Measurements from ENCODE around the gene GPR21.

The GPR21 gene

DNA sequence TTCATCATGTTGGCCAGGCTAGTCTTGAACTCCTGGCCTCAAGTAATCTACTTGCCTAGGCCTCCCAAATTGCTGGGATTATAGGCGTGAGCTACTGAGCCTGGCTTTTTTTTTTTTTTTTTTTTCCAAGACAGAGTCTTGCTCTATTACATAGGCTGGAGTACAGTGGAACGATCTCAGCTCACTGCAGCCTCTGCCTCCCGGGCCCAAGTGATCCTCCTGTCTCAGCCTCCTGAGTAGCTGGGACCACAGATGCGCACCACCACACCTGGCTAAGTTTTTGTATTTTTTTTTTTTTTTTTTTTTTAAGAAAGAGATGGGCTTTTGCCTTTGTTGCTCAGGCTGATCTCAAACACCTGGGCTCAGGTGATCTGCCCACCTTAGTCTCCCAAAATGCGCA, 26.2 kb upstream of the GPR21 start:
- no peaks in the 10 kb centered on the region for H3K9me3 ChIP-seq (replicated peaks; ENCODE audit: low read length)
- H3K36me3 ChIP-seq (ENCODE audit: insufficient read depth, low read length) = peaks cover 22% of the 10 kb centered on the region
- H3K9ac ChIP-seq (ENCODE audit: low read depth, low read length) = no peak overlapping the region
- H3K27me3 ChIP-seq (ENCODE audit: control insufficient read depth, insufficient read depth, low read length) = no peaks in the 10 kb centered on the region
- peaks cover 4% of the 10 kb centered on the region for H3K4me1 ChIP-seq (ENCODE audit: control insufficient read depth, insufficient read depth, low read length)
- H3K4me3 ChIP-seq (ENCODE audit: low read length) = no peak overlapping the region
- no peak overlapping the region for H3K4me2 ChIP-seq (ENCODE audit: low read length)

DNA sequence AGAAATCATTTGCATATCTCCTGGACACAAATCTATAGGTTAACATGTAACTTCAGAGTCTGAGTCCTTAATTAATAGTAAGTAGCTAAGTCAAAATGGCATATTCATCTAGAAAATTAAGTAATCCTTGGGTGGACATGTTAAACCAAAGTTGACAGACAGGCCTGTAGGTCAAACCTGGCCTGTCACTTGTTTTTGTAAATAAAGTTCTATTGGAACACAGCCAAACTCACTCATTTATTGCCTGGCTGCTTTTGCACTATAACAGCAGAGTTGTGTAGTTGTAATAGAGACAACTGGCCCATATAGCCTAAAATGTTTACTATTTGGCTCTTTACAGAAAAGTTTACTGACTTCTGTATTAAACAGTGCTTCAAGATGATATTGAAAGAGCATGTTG, 24.6 kb upstream of the GPR21 start:
- Histone ChIP-seq H3K36me3 (ENCODE audit: insufficient read depth, low read length) (peaks cover 22% of the 10 kb centered on the region), H3K9me3 (replicated peaks; ENCODE audit: low read length) (no peaks in the 10 kb centered on the region), H3K9ac (ENCODE audit: low read depth, low read length) (no peak overlapping the region), H3K4me2 (ENCODE audit: low read length) (no peak overlapping the region), H3K4me1 (ENCODE audit: control insufficient read depth, insufficient read depth, low read length) (no peaks in the 10 kb centered on the region), H3K27me3 (ENCODE audit: control insufficient read depth, insufficient read depth, low read length) (no peaks in the 10 kb centered on the region), H3K4me3 (ENCODE audit: low read length) (no peak overlapping the region)

GRCh38 chr9:123011380-123011779, 22.1 kb upstream of the GPR21 start:
- H3K4me1 ChIP-seq (ENCODE audit: control insufficient read depth, insufficient read depth, low read length) = no peaks in the 10 kb centered on the region
- H3K4me3 ChIP-seq (ENCODE audit: low read length) = no peak overlapping the region
- H3K27me3 ChIP-seq (ENCODE audit: control insufficient read depth, insufficient read depth, low read length) = no peaks in the 10 kb centered on the region
- peaks cover 29% of the 10 kb centered on the region for H3K36me3 ChIP-seq (ENCODE audit: insufficient read depth, low read length)
- no peak overlapping the region for H3K4me2 ChIP-seq (ENCODE audit: low read length)
- H3K9ac ChIP-seq (ENCODE audit: low read depth, low read length) = no peak overlapping the region
- H3K9me3 ChIP-seq (replicated peaks; ENCODE audit: low read length) = no peaks in the 10 kb centered on the region

- Histone ChIP-seq H3K4me2 (ENCODE audit: low read length) (no peak overlapping the region), H3K4me3 (ENCODE audit: low read length) (no peak overlapping the region), H3K4me1 (ENCODE audit: control insufficient read depth, insufficient read depth, low read length) (no peaks in the 10 kb centered on the region), H3K9ac (ENCODE audit: low read depth, low read length) (no peak overlapping the region), H3K36me3 (ENCODE audit: insufficient read depth, low read length) (peaks cover 34% of the 10 kb centered on the region), H3K27me3 (ENCODE audit: control insufficient read depth, insufficient read depth, low read length) (no peaks in the 10 kb centered on the region), H3K9me3 (replicated peaks; ENCODE audit: low read length) (no peaks in the 10 kb centered on the region)
Observed at GRCh38 chr9:123011878-123012528, 21.5 kb upstream of the GPR21 start.

GRCh38 chr9:123016631-123017030, 16.8 kb upstream of the GPR21 start:
- Histone ChIP-seq H3K9me3 (replicated peaks; ENCODE audit: low read length) (no peaks in the 10 kb centered on the region), H3K4me1 (ENCODE audit: control insufficient read depth, insufficient read depth, low read length) (no peaks in the 10 kb centered on the region), H3K4me2 (ENCODE audit: low read length) (no peak overlapping the region), H3K9ac (ENCODE audit: low read depth, low read length) (no peak overlapping the region), H3K36me3 (ENCODE audit: insufficient read depth, low read length) (peaks cover 39% of the 10 kb centered on the region), H3K27me3 (ENCODE audit: control insufficient read depth, insufficient read depth, low read length) (no peaks in the 10 kb centered on the region), H3K4me3 (ENCODE audit: low read length) (no peak overlapping the region)

DNA sequence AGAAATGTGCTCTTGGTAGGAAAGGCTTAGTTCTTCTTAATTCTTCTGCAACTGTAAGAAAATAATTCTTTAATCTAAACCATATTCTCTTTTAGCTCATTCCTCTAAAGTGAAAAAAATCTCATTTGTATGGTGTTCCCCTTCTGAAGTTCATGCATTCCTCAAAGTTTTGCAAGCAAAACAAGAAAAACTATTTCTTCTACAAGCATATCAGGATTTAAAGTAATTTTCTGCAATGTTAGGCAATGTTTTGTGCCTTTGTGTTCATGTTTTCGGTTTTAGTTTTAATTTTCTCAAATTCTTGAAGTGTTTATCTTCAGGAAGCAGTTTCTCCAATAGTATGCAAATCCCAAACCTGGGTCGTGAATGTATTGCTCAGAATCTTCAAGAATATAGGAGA, 12.7 kb upstream of the GPR21 start:
- no peak overlapping the region for H3K9ac ChIP-seq (ENCODE audit: low read depth, low read length)
- no peaks in the 10 kb centered on the region for H3K9me3 ChIP-seq (replicated peaks; ENCODE audit: low read length)
- no peak overlapping the region for H3K4me2 ChIP-seq (ENCODE audit: low read length)
- no peaks in the 10 kb centered on the region for H3K4me1 ChIP-seq (ENCODE audit: control insufficient read depth, insufficient read depth, low read length)
- H3K36me3 ChIP-seq (ENCODE audit: insufficient read depth, low read length) = peaks cover 42% of the 10 kb centered on the region
- H3K4me3 ChIP-seq (ENCODE audit: low read length) = no peak overlapping the region
- H3K27me3 ChIP-seq (ENCODE audit: control insufficient read depth, insufficient read depth, low read length) = no peaks in the 10 kb centered on the region

DNA sequence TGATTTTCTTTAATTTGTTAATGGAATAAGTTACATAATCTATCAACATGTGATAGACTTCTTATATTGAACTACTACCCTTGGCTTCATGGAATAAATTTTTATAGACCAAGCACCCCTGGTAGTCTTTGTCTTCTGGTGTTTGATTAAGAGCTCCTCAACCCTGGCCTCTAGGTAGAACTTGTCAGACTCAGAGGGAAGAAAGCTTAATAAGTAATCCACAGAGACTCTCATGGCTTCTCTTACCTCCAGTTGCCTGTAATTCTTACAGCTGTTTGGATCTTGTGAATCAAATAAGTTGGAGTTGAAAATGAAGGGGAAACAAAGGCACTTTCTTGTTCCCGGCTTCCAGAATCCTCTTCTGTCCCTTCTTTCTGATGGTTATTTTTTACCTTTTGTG, 7.0 kb upstream of the GPR21 start:
- H3K4me3 ChIP-seq (ENCODE audit: low read length) = no peak overlapping the region
- H3K4me1 ChIP-seq (ENCODE audit: control insufficient read depth, insufficient read depth, low read length) = no peaks in the 10 kb centered on the region
- no peak overlapping the region for H3K9ac ChIP-seq (ENCODE audit: low read depth, low read length)
- no peaks in the 10 kb centered on the region for H3K27me3 ChIP-seq (ENCODE audit: control insufficient read depth, insufficient read depth, low read length)
- H3K4me2 ChIP-seq (ENCODE audit: low read length) = no peak overlapping the region
- H3K36me3 ChIP-seq (ENCODE audit: insufficient read depth, low read length) = peaks cover 15% of the 10 kb centered on the region
- H3K9me3 ChIP-seq (replicated peaks; ENCODE audit: low read length) = no peaks in the 10 kb centered on the region

DNA sequence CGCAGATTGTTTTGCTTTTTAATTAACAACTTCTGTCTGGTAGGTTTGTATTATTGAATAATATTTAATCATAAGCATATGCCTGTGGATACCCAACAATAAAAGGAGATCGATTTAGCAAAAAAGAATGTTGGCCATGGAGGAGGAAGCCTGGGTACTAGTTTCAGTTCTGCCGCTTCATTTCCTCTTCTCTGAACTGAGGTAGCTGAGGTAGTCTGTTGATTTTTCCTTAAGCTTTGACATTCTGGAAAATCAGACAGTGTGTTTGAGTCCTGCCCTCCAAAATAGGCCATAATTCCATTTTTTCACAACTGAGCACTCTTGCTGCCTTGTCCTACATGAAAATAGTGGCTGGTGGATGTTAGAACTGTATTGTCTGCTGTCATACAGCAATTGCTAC, 6.0 kb upstream of the GPR21 start:
- Histone ChIP-seq H3K36me3 (ENCODE audit: insufficient read depth, low read length) (peaks cover 11% of the 10 kb centered on the region), H3K9me3 (replicated peaks; ENCODE audit: low read length) (no peaks in the 10 kb centered on the region), H3K4me1 (ENCODE audit: control insufficient read depth, insufficient read depth, low read length) (no peaks in the 10 kb centered on the region), H3K27me3 (ENCODE audit: control insufficient read depth, insufficient read depth, low read length) (no peaks in the 10 kb centered on the region), H3K9ac (ENCODE audit: low read depth, low read length) (no peak overlapping the region), H3K4me2 (ENCODE audit: low read length) (no peak overlapping the region), H3K4me3 (ENCODE audit: low read length) (no peak overlapping the region)

GRCh38 chr9:123028136-123028535, 5.3 kb upstream of the GPR21 start:
- no peaks in the 10 kb centered on the region for H3K4me1 ChIP-seq (ENCODE audit: control insufficient read depth, insufficient read depth, low read length)
- peaks cover 8% of the 10 kb centered on the region for H3K36me3 ChIP-seq (ENCODE audit: insufficient read depth, low read length)
- H3K9ac ChIP-seq (ENCODE audit: low read depth, low read length) = no peak overlapping the region
- H3K4me3 ChIP-seq (ENCODE audit: low read length) = no peak overlapping the region
- no peaks in the 10 kb centered on the region for H3K9me3 ChIP-seq (replicated peaks; ENCODE audit: low read length)
- H3K4me2 ChIP-seq (ENCODE audit: low read length) = no peak overlapping the region
- H3K27me3 ChIP-seq (ENCODE audit: control insufficient read depth, insufficient read depth, low read length) = no peaks in the 10 kb centered on the region

DNA sequence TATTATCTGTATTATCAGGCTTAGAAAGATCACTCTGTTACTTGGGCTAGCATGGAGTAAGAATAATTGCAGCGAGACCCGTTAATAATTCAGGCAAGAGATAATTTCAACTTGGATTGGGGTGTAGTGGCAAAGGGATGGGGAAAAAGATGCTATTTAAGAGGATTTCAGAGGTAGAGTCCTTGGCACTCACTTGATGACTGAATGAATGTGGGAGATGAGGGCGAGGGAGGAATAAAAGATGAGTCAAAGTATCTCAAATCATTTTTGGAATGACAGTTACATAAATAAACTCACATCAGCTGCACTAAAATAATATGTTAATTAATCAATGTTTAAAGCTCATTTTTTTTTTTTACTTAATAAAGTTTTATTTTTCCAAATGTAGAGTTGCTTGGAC, 4.5 kb upstream of the GPR21 start:
- no peak overlapping the region for H3K4me2 ChIP-seq (ENCODE audit: low read length)
- H3K9ac ChIP-seq (ENCODE audit: low read depth, low read length) = no peak overlapping the region
- H3K9me3 ChIP-seq (replicated peaks; ENCODE audit: low read length) = no peaks in the 10 kb centered on the region
- no peak overlapping the region for H3K4me3 ChIP-seq (ENCODE audit: low read length)
- H3K27me3 ChIP-seq (ENCODE audit: control insufficient read depth, insufficient read depth, low read length) = no peaks in the 10 kb centered on the region
- peaks cover 8% of the 10 kb centered on the region for H3K36me3 ChIP-seq (ENCODE audit: insufficient read depth, low read length)
- peaks cover under 1% of the 10 kb centered on the region for H3K4me1 ChIP-seq (ENCODE audit: control insufficient read depth, insufficient read depth, low read length)

GRCh38 chr9:123031963-123032362, 1.5 kb upstream of the GPR21 start:
- H3K27me3 ChIP-seq (ENCODE audit: control insufficient read depth, insufficient read depth, low read length) = no peaks in the 10 kb centered on the region
- peaks cover 18% of the 10 kb centered on the region for H3K4me1 ChIP-seq (ENCODE audit: control insufficient read depth, insufficient read depth, low read length)
- no peak overlapping the region for H3K4me2 ChIP-seq (ENCODE audit: low read length)
- H3K9ac ChIP-seq (ENCODE audit: low read depth, low read length) = no peak overlapping the region
- peaks cover 12% of the 10 kb centered on the region for H3K36me3 ChIP-seq (ENCODE audit: insufficient read depth, low read length)
- no peaks in the 10 kb centered on the region for H3K9me3 ChIP-seq (replicated peaks; ENCODE audit: low read length)
- no peak overlapping the region for H3K4me3 ChIP-seq (ENCODE audit: low read length)

- Histone ChIP-seq H3K4me1 (ENCODE audit: control insufficient read depth, insufficient read depth, low read length) (peaks cover 24% of the 10 kb centered on the region), H3K36me3 (ENCODE audit: insufficient read depth, low read length) (peaks cover 7% of the 10 kb centered on the region), H3K4me3 (ENCODE audit: low read length) (no peak overlapping the region), H3K9me3 (replicated peaks; ENCODE audit: low read length) (no peaks in the 10 kb centered on the region), H3K9ac (ENCODE audit: low read depth, low read length) (no peak overlapping the region), H3K4me2 (ENCODE audit: low read length) (no peak overlapping the region), H3K27me3 (ENCODE audit: control insufficient read depth, insufficient read depth, low read length) (no peaks in the 10 kb centered on the region)
Observed at GRCh38 chr9:123033864-123034601, 566 bp downstream of the GPR21 start.
